Activated CD4-positive, alpha-beta T cell treated with anti-CD3 and anti-CD28 coated beads, Interleukin-10, Interleukin-2, amounts not matched to agents 100 ng/mL and 50 ng/mL, durations not matched to agents 16 hours and 8 hours (primary cell): ENCODE results near the gene SDF4.

Experiments used
- DNase-seq: peaks from one replicate; pipeline ENCODE4 v3.0.0-alpha.2; 2020

SDF4 gene

DNA sequence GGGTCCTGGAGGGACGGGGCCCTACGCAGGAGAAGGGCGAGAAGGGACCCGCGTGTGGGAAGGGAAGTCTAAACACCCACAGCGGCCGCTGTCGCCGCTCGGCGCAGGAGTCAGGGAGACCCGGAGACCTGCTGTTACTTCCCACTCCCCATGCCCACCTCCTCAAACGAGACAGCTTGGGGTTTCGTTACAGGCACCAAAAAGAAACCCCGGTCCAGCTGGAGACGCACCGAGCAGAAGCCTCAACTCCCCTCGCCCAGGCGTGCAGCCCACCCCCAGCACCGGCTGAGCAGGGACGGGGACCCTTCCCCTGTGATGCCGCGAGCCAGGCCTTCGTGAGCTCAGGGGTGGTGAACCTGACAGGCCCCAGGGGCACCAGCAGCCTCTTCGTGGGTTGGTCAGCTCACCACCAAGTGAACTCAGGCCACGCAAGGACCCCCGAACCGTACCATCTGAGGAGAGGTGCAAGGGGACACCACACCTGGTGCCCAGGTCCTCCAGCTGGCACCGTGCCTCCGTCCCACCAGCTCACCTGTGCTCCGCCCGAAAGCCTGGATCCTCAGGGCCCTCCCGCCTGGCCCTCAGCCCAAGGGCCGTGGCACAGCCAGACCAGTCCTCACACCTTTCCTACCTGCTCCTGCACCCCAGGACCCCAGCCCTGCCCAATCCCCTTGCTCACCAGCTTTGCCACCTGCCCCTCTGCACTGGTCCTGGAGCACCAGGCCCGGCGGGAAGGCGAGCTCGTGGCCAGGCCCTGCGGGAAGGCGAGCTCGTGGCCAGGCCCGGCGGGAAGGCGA lies 5.0 kb downstream of the SDF4 start:
- DNase-seq: no peak

DNA sequence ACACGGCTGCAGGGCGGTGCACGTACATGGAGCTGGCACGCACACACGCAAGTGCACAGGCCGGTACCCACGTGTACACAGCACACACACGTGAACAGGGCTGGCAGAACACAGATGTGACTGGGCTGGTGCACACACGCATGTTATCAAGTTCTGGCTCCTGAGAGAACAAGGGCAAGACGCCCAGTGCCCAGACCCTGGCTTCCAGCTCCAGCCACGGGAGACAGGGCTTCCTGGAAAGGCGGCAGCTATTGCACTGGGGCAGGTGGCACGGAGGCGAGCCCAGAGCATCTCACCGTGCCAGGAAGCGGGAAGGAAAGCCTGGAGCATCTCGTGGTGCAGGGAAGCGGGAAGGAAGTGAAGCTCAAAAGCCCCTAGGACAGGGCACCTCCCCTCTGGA lies 5.9 kb downstream of the SDF4 start:
- DNase-seq: no peak

GRCh38 chr1:1225238-1225845 lies 6.5 kb downstream of the SDF4 start:
- no peak for DNase-seq

- DNase-seq: no peak
Measured at GRCh38 chr1:1223891-1224290, 7.9 kb downstream of the SDF4 start.

- no peak for DNase-seq
Measured at GRCh38 chr1:1223321-1223720, 8.5 kb downstream of the SDF4 start.

GRCh38 chr1:1222575-1223225 lies 9.1 kb downstream of the SDF4 start:
- no peak for DNase-seq

DNA sequence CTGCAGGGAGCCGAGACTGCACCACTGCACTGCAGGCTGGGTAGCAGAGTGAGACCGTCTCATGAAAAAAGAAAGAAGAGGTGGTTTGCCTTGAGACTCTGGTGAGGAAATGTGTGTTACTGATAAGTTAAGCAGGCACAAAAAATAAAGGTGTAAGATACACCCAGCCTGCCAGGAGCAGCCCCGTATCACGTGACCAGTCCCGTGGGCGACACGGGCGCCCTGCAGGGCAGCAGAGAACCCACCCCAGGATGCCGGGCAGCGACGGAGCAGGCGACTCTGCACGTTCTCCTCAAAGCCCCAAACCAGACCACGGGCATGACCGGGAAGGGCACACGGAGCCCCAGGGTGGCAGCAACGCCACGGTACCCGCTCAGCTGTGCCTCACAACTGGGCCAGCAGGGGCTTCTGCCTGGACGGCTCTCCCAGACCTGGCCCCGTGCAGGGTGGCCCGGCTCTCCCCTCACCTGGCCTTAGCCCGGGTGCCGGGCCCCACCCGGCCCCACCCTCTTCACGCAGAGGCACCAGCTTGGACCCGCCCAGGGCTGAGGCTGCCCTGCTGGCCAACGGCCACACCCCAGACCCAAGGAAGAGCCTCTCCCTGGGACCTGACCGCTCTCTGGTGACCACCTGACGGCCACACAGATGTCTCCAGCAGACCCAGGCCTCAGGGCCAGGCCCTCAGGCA lies 9.8 kb downstream of the SDF4 start:
- DNase-seq: no peak

- no peak for DNase-seq
Measured at GRCh38 chr1:1220197-1220596, 11.6 kb downstream of the SDF4 start.

DNA sequence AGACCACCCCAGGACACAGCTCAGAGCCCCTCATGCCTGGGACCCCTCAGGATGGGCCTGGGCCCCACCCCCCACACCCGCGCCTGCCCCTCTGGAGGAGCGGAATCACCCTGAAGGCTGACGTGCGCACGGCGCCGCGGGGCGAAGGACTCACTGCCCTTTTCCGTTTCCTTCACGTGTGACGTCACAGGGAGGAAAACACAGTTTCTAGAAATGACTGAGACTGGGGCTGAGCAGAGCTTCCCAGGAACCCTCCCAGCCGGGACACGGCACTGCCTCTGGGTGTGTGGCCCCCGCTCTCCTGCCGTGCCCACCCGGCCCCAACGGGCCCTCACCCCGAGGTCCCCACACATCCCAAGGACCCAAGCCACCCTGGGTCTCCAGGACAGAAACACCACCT lies 12.5 kb downstream of the SDF4 start:
- peak; percentile 83 for DNase-seq

DNA sequence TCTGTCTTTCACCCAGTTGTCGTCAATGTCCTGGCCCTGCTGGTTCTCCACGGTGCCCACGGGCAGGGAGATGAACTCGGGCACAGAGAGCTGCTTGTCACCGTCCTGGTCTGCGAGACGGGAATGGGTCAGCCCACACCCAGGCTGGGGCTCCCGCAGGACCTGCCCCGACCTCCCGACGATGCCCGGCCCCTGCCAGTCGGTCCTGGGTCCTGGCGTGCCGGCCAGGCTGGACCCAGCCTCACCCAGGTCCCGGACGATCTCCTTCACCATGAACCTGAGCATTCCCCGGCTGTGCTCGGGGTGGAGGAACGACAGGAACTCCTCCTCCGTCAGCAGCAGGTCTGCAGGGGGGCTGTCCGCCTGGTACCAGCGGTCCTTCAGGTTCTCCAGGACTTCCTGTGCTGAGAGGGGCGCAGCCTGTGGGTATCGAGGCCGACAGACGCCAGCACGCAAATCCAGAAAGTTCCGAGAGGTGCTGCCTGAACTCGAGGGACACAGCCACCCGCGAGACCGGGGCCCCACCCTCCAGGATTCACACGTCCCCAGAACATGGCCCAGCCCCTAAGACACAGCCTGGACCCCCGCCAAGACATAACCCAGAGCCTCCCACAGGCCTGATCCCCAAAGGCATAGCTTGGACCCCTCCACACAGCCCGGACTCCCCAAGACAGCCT lies 13.1 kb downstream of the SDF4 start:
- DNase-seq: no peak

DNA sequence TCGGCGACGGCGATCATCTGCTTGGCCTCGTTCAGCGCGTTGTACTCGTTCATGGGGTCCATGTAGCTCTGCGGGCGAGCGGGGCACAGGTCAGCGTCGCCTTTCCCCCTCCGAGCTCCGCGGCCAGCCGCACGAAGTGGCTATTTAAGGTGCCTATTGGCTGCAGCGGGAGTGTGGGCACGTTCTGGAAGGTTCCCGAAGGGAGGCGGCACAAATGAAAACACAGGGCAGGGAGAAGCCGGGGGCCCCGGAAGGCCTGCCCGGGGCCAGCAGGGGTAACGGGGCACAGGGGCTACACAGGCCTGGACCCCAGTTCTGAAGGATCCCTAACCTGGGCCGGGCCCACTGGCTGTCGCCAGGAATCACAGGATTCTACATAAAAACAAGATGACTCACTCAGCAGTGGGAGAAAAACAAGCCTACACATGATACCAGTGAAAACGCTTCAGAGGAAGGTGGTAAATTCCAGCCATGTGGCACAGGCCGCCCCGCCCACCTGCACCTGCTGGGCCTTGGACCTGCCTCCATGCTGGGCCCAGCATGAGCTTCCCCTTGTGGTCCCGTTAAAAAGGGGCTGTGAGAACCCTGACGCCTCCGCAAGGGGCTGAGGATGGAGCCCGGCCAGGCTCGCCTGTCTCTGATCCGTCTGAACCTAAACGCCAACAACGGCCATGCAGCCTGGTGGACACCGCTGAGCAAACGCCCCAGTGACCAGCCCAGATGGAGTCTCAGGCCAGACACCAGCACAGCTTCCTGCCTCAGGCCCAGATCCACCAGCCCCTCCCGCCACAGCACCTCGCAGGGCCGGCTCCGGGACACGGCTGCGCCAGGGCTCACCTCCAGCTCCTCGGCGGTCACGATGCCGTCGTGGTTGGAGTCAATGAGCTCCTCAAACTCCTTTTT lies 13.9 kb downstream of the SDF4 start:
- peak; percentile 41 for DNase-seq

- peak; percentile 78 for DNase-seq
Measured at GRCh38 chr1:1216770-1217620, 14.8 kb downstream of the SDF4 start.

DNA sequence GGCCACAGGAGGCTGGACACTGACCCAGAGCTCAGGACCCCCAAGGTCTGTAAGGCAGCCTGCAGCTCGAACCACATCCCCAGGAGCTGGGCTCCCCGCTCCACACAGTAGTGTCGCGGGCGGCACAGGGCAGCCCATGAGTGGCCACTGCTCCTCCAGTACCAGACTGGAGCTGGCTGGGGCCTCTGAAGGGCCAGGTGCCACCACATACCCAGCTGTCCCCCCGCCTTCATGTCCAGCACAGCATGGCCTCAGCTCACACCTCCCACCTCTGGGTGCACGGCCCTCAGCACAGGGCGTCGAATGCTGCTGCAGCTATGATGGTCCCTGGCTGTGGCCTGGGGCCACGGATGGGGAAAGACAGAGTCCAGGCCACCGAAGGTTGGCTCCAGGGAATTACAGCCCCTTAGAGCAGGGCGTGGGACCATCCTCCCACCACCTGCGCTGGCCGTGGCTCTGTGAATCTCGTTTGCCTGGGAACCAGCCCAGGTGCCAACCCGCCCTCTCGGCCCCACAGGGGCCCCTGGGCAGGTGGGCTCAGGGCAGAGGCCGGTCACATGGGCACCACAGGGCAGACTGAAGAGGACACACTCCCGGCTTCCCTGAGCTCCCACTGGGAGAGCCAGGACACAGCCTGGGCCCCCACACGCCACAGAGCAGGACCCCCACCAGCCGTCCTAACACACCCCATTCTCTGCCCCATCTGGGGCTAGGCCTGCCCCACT lies 15.8 kb downstream of the SDF4 start:
- no peak for DNase-seq

DNA sequence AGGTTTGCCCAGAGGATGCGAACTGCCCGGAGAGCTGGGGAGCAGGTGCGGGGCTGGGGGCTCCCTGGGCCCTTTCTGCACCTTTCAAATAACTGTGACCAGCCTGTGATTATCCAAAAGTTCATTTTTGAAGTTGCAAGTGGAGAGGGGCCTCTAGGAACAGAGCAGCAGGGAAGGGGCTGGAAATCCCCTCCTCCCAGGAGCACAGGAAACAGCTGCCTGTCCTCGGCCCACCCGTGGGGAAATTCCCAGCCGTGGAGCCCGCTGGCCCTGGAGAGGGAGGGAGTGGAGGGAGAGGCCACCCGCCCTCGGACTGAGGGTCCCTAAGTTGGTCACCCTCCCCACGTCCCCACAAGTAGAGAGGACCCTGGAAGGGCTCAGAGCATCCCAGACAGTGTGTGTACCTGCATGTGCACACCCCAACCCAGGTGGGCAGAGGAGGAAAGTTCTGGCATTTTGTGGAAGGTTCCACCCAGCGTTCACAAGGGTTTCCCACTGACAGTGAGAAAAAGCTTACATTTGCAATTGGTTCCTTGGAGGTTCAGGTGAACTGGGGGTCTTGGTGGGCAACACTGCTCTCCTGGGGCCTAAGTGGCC lies 16.6 kb downstream of the SDF4 start:
- DNase-seq: peak; percentile 36

GRCh38 chr1:1213345-1214265 lies 18.2 kb downstream of the SDF4 start, which contains the start of gene TNFRSF4:
TNFRSF4 (minus strand) TSS chr1:1214153; CDS start chr1:1214127, 26 bp downstream.
- DNase-seq: peak; percentile 51

GRCh38 chr1:1212780-1213344 lies 18.9 kb downstream of the SDF4 start:
- DNase-seq: peak; percentile 71

- DNase-seq: no peak
Measured at GRCh38 chr1:1211541-1212441, 20.0 kb downstream of the SDF4 start.
